ENCODE data around the gene PPM1A. TPM values are rescaled to one million over a fixed set of nuclear protein-coding genes. Genes with fewer than 3 reads are reported as not detected.

Gene PPM1A
- total RNA-seq, 1 donor from 2014 or later, result 45.7 TPM

DNA sequence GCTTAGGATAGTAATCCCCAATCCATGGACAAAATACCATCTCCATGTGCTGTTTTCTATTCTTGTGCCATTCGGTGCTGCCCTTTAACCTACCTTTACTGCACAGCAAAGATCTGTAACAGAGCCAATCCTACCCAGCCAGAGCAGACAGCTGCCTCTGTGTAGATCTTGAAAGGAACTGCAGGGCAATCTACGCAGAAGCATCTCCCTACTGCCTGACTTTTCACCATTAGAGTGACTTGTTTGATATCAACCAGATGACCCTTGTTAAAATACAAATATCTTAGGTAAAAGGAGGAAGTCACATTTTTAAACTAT lies 33.9 kb upstream of the PPM1A start:
- H3K9me3 Mint-ChIP-seq, result no peaks in the 10 kb centered on the region
- intact Hi-C loops (cut with micrococcal nuclease), result no loop called here
- no peak for DNase-seq (ENCODE audit: low spot score)
- H3K27me3 Mint-ChIP-seq (ENCODE audit: low read depth), result peaks cover 10% of the 10 kb centered on the region
- H3K4me1 Mint-ChIP-seq (ENCODE audit: low read depth), result no peaks in the 10 kb centered on the region
- no peak overlapping the region for H3K27ac Mint-ChIP-seq
- no peak overlapping the region for H3K4me3 Mint-ChIP-seq (ENCODE audit: low read depth)
- no peaks in the 10 kb centered on the region for H3K36me3 Mint-ChIP-seq (ENCODE audit: low read depth)

DNA sequence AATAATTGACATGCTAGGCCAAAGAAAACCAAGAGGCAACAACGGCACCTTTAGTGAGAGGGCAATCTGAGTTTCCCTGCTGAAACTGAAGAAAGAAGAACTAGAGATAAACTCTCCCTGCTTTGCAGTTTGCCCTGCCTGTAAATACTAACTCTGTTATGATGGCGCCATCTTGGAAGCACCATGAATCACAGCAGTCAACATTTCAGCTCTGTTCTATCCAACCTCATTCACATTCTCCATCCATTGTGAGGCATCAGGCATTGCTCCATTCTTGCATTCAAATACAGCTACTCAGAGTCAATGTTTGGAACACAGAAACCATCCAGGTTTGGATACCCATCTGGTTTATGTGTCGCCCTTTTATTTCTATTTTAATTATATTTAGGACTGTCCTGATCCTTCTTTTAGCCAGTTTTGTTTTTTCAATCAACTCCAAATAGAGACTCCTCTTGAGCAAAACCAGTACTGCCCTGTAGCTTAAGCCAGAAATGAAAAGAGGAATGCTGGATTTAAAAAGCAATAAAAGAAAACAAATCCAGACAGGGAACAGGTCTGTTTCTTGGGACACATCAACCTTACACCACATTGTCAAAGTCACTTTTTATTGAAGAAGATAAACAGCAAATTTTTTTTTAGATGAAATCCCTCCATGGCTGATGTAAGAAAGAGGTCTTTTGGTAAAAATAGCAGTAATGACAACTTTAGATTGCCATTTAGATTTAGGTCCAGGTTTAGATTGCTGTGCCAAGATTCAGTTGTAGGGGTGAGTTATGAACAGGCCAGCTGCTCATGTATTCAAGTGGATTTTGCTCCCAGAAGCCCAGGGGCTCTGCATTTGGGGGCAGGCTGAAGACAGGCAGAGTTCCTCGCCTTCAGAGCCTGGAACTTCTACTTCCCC lies 33.3 kb upstream of the PPM1A start:
- intact Hi-C loops (cut with micrococcal nuclease), result no loop called here
- no peaks in the 10 kb centered on the region for H3K36me3 Mint-ChIP-seq (ENCODE audit: low read depth)
- no peak overlapping the region for H3K4me3 Mint-ChIP-seq (ENCODE audit: low read depth)
- H3K9me3 Mint-ChIP-seq, result no peaks in the 10 kb centered on the region
- H3K4me1 Mint-ChIP-seq (ENCODE audit: low read depth), result no peaks in the 10 kb centered on the region
- no peak overlapping the region for H3K27ac Mint-ChIP-seq
- DNase-seq (ENCODE audit: low spot score), result no peak
- peaks cover 10% of the 10 kb centered on the region for H3K27me3 Mint-ChIP-seq (ENCODE audit: low read depth)

DNA sequence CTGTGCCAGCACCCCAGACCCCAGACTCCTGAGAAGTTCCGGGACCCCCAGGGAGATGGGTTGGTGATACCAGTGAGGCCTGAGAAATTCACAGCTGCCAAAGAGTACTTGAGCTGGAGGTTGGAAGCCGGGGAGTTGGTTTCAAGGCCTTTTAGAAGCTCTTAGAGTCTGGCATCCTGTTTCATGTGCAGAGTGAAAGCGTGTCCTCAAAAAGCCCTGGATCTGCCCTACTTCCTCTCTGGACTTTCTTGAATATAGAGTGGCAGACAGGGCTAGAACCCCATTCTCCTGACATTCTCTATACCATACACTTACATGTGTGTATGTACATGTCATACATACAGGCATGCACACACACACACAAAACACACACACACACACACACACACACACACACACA lies 31.3 kb upstream of the PPM1A start:
- Mint-ChIP-seq H3K4me1 (ENCODE audit: low read depth) (no peaks in the 10 kb centered on the region), H3K27ac (no peak overlapping the region), H3K9me3 (no peaks in the 10 kb centered on the region), H3K4me3 (ENCODE audit: low read depth) (no peak overlapping the region), H3K36me3 (ENCODE audit: low read depth) (no peaks in the 10 kb centered on the region), H3K27me3 (ENCODE audit: low read depth) (peaks cover 9% of the 10 kb centered on the region)
- no peak for DNase-seq (ENCODE audit: low spot score)
- intact Hi-C loops (cut with micrococcal nuclease), result no loop called here

DNA sequence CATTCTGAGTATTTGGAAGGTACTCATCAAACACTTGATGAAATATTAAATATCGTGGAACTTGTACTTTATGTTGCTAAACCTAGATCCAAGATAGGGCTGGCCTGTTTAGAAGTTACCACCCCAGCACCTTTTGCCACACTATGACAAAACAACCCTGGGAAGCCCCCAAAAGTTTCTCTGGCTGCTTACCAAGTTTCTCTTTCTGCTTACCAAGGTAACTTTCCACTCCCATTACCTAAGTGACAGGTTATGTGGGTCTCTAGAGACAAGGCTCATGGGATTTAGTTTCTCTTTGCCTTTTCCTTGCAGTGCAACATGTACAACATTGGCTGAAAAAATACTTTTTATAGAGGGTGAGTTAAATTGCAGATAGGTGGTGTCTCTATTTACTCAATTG lies 28.9 kb upstream of the PPM1A start:
- no peak overlapping the region for H3K4me3 Mint-ChIP-seq (ENCODE audit: low read depth)
- intact Hi-C loops (cut with micrococcal nuclease), result no loop called here

DNA sequence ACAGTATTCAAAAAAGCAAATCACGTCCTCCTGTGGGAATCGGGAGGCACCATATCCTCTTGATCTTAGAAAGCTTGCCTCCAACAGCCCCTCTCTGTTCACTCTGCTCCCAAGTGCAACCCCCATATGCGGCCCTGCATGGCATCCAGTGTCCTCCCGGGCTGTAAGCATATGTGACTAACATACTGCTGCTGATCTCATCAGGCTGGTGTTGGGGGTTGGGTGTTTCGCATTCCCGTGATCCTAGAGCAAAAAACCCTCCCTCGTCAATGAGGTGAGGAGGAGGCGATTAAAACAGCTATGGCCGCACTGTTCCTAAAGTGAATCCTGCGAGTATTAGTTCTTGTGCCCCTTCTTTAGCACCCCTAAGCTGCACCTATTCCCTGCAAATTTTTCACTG lies 28.1 kb upstream of the PPM1A start:
- H3K9me3 Mint-ChIP-seq, result no peaks in the 10 kb centered on the region
- H3K27ac Mint-ChIP-seq, result no peak overlapping the region

More for the DNA sequence above, 28.9 kb upstream of the PPM1A start:
- H3K27me3 Mint-ChIP-seq (ENCODE audit: low read depth), result no peaks in the 10 kb centered on the region
- H3K9me3 Mint-ChIP-seq, result no peaks in the 10 kb centered on the region
- H3K36me3 Mint-ChIP-seq (ENCODE audit: low read depth), result no peaks in the 10 kb centered on the region
- H3K27ac Mint-ChIP-seq, result no peak overlapping the region
- no peaks in the 10 kb centered on the region for H3K4me1 Mint-ChIP-seq (ENCODE audit: low read depth)
- DNase-seq (ENCODE audit: low spot score), result no peak

DNA sequence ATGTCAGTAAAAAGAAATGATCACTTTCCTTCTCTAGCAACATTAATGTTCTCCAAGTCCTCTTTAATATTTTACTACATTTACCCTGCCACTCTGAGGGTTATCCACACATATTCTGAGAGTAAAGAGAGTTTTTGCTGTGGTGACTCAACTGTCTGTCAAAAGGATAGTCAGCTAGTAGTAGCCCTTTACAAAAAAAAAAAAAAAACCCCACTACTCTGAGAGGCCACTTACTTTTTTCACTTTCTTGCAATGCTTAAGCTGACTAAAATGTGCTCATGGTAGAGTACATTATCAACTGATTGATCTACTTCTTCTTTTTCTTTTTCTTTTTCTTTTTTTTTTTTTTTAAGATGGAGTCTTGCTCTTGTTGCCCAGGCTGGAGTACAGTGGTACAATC lies 27.6 kb upstream of the PPM1A start:
- DNase-seq (ENCODE audit: low spot score), result no peak
- Mint-ChIP-seq H3K27me3 (ENCODE audit: low read depth) (no peaks in the 10 kb centered on the region), H3K4me1 (ENCODE audit: low read depth) (no peaks in the 10 kb centered on the region), H3K4me3 (ENCODE audit: low read depth) (no peak overlapping the region), H3K36me3 (ENCODE audit: low read depth) (no peaks in the 10 kb centered on the region), H3K9me3 (no peaks in the 10 kb centered on the region), H3K27ac (no peak overlapping the region)
- intact Hi-C loops (cut with micrococcal nuclease), result no loop called here

More for the DNA sequence above, 28.1 kb upstream of the PPM1A start:
- Mint-ChIP-seq H3K27me3 (ENCODE audit: low read depth) (no peaks in the 10 kb centered on the region), H3K4me3 (ENCODE audit: low read depth) (no peak overlapping the region), H3K4me1 (ENCODE audit: low read depth) (no peaks in the 10 kb centered on the region), H3K36me3 (ENCODE audit: low read depth) (no peaks in the 10 kb centered on the region)
- intact Hi-C loops (cut with micrococcal nuclease), result no loop called here
- DNase-seq (ENCODE audit: low spot score), result no peak

DNA sequence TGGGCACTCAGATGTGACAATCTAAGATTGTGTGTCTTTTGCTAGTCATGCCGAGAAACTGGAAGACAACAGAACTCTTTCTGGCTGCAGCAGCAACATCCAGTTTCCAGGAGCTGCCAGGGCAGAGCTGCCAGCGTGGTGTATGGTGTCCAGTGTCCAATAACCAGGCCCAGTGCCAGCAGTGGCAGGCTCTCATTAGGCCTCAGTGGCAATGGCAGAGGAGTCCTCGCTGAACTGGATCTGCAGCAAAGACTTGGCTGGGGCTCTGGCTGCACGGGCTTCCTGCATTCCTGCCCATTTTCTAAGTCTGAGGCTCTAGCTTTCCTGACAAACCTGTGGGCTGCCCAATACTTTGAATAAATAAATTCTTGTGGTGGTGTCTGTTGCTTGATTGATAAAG lies 26.2 kb upstream of the PPM1A start:
- Mint-ChIP-seq H3K9me3 (no peaks in the 10 kb centered on the region), H3K4me1 (ENCODE audit: low read depth) (no peaks in the 10 kb centered on the region)
- DNase-seq (ENCODE audit: low spot score), result no peak

DNA sequence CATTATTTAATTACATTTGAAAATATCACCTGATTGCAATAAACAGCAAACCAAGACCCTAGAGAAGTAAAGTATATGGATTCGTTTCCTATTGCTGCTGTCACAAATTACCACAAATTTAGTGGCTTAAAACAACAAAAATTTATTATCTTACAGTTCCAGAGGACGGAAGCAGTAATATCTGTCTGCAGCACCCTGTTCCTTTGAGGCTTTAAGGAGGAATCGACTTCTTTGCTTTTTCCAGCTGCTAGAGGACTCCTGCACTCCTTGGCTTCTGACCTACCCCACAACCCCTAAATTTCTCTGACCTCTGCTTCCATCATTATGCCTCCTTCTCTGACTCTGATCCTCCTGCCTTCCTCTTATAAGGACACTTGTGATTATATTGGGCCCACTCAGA lies 23.8 kb upstream of the PPM1A start:
- no peaks in the 10 kb centered on the region for H3K36me3 Mint-ChIP-seq (ENCODE audit: low read depth)
- H3K27ac Mint-ChIP-seq, result no peak overlapping the region
- no peaks in the 10 kb centered on the region for H3K9me3 Mint-ChIP-seq
- H3K27me3 Mint-ChIP-seq (ENCODE audit: low read depth), result no peaks in the 10 kb centered on the region
- no peak overlapping the region for H3K4me3 Mint-ChIP-seq (ENCODE audit: low read depth)
- no peak for DNase-seq (ENCODE audit: low spot score)
- no peaks in the 10 kb centered on the region for H3K4me1 Mint-ChIP-seq (ENCODE audit: low read depth)
- intact Hi-C loops (cut with micrococcal nuclease), result no loop called here

More for the DNA sequence above, 26.2 kb upstream of the PPM1A start:
- H3K36me3 Mint-ChIP-seq (ENCODE audit: low read depth), result no peaks in the 10 kb centered on the region
- no peaks in the 10 kb centered on the region for H3K27me3 Mint-ChIP-seq (ENCODE audit: low read depth)
- no peak overlapping the region for H3K27ac Mint-ChIP-seq
- H3K4me3 Mint-ChIP-seq (ENCODE audit: low read depth), result no peak overlapping the region
- intact Hi-C loops (cut with micrococcal nuclease), result no loop called here

DNA sequence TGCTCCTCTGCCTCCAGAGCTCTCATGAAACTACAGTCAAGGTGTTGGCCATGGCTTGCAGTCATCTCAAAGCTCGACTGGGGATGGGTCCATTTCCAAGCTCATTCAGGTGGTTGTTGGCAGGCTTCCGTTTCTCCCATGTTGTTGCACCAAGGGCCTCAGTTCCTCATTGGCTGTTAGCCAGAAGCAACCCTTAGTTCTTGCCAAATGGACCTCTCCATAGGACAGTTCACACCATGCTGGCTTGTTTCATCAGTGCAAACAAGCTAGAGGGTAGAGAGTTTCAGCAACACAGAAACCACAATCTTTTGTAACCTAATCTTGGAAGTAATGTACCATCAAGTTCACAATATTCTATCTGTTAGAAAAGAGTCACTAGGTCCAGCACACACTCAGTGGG lies 22.7 kb upstream of the PPM1A start:
- Mint-ChIP-seq H3K27ac (no peak overlapping the region), H3K27me3 (ENCODE audit: low read depth) (peaks cover 5% of the 10 kb centered on the region), H3K36me3 (ENCODE audit: low read depth) (no peaks in the 10 kb centered on the region), H3K9me3 (peaks cover 8% of the 10 kb centered on the region), H3K4me1 (ENCODE audit: low read depth) (no peaks in the 10 kb centered on the region), H3K4me3 (ENCODE audit: low read depth) (no peak overlapping the region)
- intact Hi-C loops (cut with micrococcal nuclease), result no loop called here
- no peak for DNase-seq (ENCODE audit: low spot score)

DNA sequence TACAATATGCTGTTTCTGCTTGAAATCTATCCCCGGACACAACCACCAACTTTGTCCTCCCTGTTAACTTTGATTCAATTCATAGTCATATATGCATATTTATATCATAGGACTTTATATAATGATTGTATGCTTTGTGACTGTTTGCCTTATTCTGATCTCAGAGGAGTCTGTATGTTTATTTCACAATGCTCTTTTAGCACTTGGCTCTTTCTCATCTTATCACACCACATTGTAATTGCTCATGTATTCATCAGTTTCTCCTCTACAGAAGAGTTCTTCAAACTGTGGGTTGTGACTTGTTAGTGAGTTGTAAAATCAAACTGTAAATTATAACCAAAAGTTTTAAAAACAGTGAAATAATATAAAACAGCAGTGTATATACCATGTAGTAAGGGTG lies 21.7 kb upstream of the PPM1A start:
- Mint-ChIP-seq H3K9me3 (peaks cover 10% of the 10 kb centered on the region), H3K4me3 (ENCODE audit: low read depth) (no peak overlapping the region), H3K4me1 (ENCODE audit: low read depth) (no peaks in the 10 kb centered on the region), H3K27me3 (ENCODE audit: low read depth) (peaks cover 5% of the 10 kb centered on the region), H3K27ac (no peak overlapping the region), H3K36me3 (ENCODE audit: low read depth) (no peaks in the 10 kb centered on the region)
- intact Hi-C loops (cut with micrococcal nuclease), result no loop called here
- DNase-seq (ENCODE audit: low spot score), result no peak

DNA sequence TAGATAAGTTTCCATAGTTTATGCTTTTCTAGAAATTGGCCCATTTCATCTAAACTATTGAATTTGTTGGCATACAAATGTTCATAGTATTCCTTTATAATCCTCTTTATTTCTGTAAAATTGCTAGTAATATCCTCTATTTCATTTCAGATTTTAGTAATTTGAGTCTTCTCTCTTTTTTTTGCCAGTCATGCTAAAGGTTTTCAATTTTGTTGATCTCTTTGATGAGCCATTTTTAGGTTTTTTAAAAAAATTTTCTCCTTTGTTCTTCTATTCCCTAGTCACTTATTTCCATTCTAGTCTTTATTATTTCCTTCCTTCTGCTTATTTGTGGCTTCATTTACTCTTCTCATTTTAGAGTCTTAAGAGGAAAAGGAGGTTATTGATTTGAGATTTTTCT lies 19.4 kb upstream of the PPM1A start:
- H3K27me3 Mint-ChIP-seq (ENCODE audit: low read depth), result peaks cover 5% of the 10 kb centered on the region
- intact Hi-C loops (cut with micrococcal nuclease), result no loop called here
- peaks cover 18% of the 10 kb centered on the region for H3K9me3 Mint-ChIP-seq
- H3K4me1 Mint-ChIP-seq (ENCODE audit: low read depth), result no peaks in the 10 kb centered on the region
- H3K36me3 Mint-ChIP-seq (ENCODE audit: low read depth), result no peaks in the 10 kb centered on the region
- H3K4me3 Mint-ChIP-seq (ENCODE audit: low read depth), result no peak overlapping the region
- DNase-seq (ENCODE audit: low spot score), result no peak
- no peak overlapping the region for H3K27ac Mint-ChIP-seq

DNA sequence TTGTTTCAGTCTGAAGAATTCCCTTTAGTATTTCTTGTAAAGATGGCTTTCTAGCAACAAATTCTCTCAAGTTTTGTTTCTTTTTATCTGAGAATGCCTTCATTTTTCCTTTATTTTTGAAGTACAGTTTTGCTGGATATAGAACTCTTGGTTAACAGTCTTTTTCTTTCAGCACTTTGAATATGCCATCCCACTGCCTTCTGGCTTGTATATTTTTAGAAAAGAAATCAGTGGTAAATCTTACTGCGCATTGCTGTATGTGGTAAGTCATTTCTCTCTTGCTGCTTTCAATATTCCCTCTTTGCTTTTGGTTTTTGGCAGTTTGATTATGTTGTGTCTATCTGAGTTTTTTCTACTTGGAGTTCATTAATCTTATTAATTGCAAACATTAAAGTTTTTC lies 16.8 kb upstream of the PPM1A start:
- no peak overlapping the region for H3K4me3 Mint-ChIP-seq (ENCODE audit: low read depth)
- no peaks in the 10 kb centered on the region for H3K4me1 Mint-ChIP-seq (ENCODE audit: low read depth)
- peaks cover 18% of the 10 kb centered on the region for H3K9me3 Mint-ChIP-seq
- no peak for DNase-seq (ENCODE audit: low spot score)
- no peak overlapping the region for H3K27ac Mint-ChIP-seq
- intact Hi-C loops (cut with micrococcal nuclease), result no loop called here
- peaks cover 6% of the 10 kb centered on the region for H3K27me3 Mint-ChIP-seq (ENCODE audit: low read depth)
- no peaks in the 10 kb centered on the region for H3K36me3 Mint-ChIP-seq (ENCODE audit: low read depth)

DNA sequence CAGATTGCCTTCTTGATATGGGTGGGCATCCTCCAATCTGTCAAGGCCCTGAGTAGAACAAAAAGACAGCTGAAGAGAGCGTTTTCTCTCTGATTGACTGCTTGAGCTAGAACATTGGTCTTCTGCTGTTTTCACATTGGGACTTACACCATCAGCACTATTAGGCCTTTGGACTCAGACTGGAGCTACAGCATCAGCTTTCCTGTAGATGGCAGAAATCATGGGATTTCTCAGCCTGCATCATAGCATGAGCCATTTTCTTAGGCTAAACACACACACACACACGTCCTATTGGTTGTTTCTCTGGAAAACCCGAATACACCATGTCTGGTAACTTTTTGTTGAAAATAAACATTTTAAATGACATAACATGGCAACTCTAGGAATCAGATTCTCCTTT lies 15.8 kb upstream of the PPM1A start:
- Mint-ChIP-seq H3K27ac (no peak overlapping the region), H3K4me1 (ENCODE audit: low read depth) (no peaks in the 10 kb centered on the region), H3K36me3 (ENCODE audit: low read depth) (no peaks in the 10 kb centered on the region), H3K9me3 (peaks cover 18% of the 10 kb centered on the region), H3K27me3 (ENCODE audit: low read depth) (peaks cover 6% of the 10 kb centered on the region), H3K4me3 (ENCODE audit: low read depth) (no peak overlapping the region)
- DNase-seq (ENCODE audit: low spot score), result no peak
- intact Hi-C loops (cut with micrococcal nuclease), result no loop called here

DNA sequence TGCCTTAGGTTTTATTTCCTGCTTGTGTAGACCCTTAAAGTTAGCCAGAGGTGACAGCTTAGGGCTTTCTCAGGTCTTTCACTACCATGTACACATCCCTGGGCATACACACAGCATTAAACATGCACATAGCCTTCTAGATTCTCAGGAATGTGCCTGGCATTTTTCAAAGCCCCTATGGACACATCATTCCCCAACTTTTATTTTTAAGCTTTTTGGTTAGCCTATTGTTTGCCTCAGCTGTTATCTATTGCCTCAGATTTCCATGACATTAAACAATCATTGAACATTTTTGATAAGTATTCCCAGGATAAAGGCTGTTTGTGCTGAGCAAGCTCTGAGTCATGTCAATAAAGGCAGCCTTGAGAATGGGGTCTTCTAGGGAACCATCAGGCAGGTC lies 15.1 kb upstream of the PPM1A start:
- Mint-ChIP-seq H3K27ac (no peak overlapping the region), H3K36me3 (ENCODE audit: low read depth) (no peaks in the 10 kb centered on the region), H3K4me3 (ENCODE audit: low read depth) (no peak overlapping the region)

More for the DNA sequence above, 15.1 kb upstream of the PPM1A start:
- DNase-seq (ENCODE audit: low spot score), result no peak
- Mint-ChIP-seq H3K27me3 (ENCODE audit: low read depth) (peaks cover 6% of the 10 kb centered on the region), H3K9me3 (peaks cover 18% of the 10 kb centered on the region), H3K4me1 (ENCODE audit: low read depth) (no peaks in the 10 kb centered on the region)
- intact Hi-C loops (cut with micrococcal nuclease), result no loop called here

Data from activated T-helper 2 cell treated with anti-CD3 and anti-CD28 coated beads, Interferon-gamma antibody, Interleukin-2, Interleukin-4, amounts not matched to agents 10 μg/mL and 5 μg/mL and 100 μg/mL, durations not matched to agents 14 hours and 24 hours and 36 hours (primary cell).